ENCODE results near the gene LCN6. TPM values are rescaled to one million over a fixed set of nuclear protein-coding genes. Genes with fewer than 3 reads are reported as not detected.

LCN6 gene
- total and polyA plus RNA-seq, 9 of the 15 experiments (the other 6 are each of a cell fraction or from before 2014, with no cell fraction given): 0.10 to 0.45 (median 0.37) TPM; not detected in 5

GRCh38 chr9:136790640-136791515, 42.6 kb upstream of the LCN6 start, which contains the start of gene TMEM141 (continued):
- TF ChIP-seq GTF2E2 (tag; IDR thresholded peaks at IDR 0.05) (no peak), POLR3A (IDR thresholded peaks at IDR 0.05; ENCODE audit: borderline replicate concordance, extremely low read depth, insufficient read depth, insufficient read length) (no peak), ZNF778 (CRISPR knock-in tag; IDR thresholded peaks at IDR 0.05) (no peak), IRF1 (CRISPR knock-in tag; IDR thresholded peaks at IDR 0.05; ENCODE audit: borderline replicate concordance) (no peak), ZNF586 (CRISPR knock-in tag; conservative IDR thresholded peaks at IDR 0.05) (peak; percentile 17; the same call in 1 of the 2 replicates), RFX5 (IDR thresholded peaks at IDR 0.05; ENCODE audit: low read depth, low read length) (no peak), CUX1 (CRISPR knock-in tag; IDR thresholded peaks at IDR 0.05) (no peak), RAD21 (CRISPR knock-in tag; conservative IDR thresholded peaks at IDR 0.05 in 1 of 2, IDR thresholded peaks at IDR 0.05 in 1 of 2) (no peak), ZNF57 (CRISPR knock-in tag; IDR thresholded peaks at IDR 0.05) (no peak), LCOR (CRISPR knock-in tag; IDR thresholded peaks at IDR 0.05) (no peak), ZNF780A (CRISPR knock-in tag; IDR thresholded peaks at IDR 0.05) (no peak), MTF1 (CRISPR knock-in tag; IDR thresholded peaks at IDR 0.05; ENCODE audit: borderline replicate concordance) (no peak), MCM7 (IDR thresholded peaks at IDR 0.05) (no peak), PHB (CRISPR knock-in tag; IDR thresholded peaks at IDR 0.05) (no peak), SAFB (IDR thresholded peaks at IDR 0.05; ENCODE audit: borderline replicate concordance, low read depth, low read length) (no peak), RBBP5 (IDR thresholded peaks at IDR 0.05; ENCODE audit: borderline replicate concordance, insufficient read depth, low read length, poor library complexity, severe bottlenecking) (no peak), ID3 (CRISPR knock-in tag; IDR thresholded peaks at IDR 0.05) (no peak), ID3 (tag; IDR thresholded peaks at IDR 0.05) (no peak), SMAD2 (IDR thresholded peaks at IDR 0.05; ENCODE audit: low read depth, low read length) (no peak), PREB (CRISPR knock-in tag; IDR thresholded peaks at IDR 0.05) (no peak)

Measured in K562 (cell line).